HUES64 (cell line): ENCODE data around the gene CHST11.

Source experiments
- H3K27ac ChIP-seq: 2 replicates; pipeline ENCODE4 v1.7.0; 2013; ENCODE audit warnings: low read depth, low read length, inconsistent platforms
- H3K27me3 ChIP-seq: 2 replicates; pipeline ENCODE4 v1.6.1; 2013; ENCODE audit warnings: mild to moderate bottlenecking, low read length; ENCODE audit not compliant: insufficient read depth
- H3K36me3 ChIP-seq: 2 replicates; pipeline ENCODE4 v1.6.1; 2013; ENCODE audit warnings: mild to moderate bottlenecking, low read length; ENCODE audit not compliant: insufficient read depth
- H3K4me1 ChIP-seq: 2 replicates; pipeline ENCODE4 v1.6.1; 2013; ENCODE audit warnings: mild to moderate bottlenecking, low read length, moderate library complexity; ENCODE audit not compliant: insufficient read depth
- H3K4me3 ChIP-seq: 2 replicates; pipeline ENCODE4 v1.5.1; 2013; ENCODE audit warnings: mild to moderate bottlenecking, low read length, moderate library complexity
- H3K9ac ChIP-seq: 2 replicates; pipeline ENCODE4 v1.6.1; 2013; ENCODE audit warnings: mild to moderate bottlenecking, low read depth, low read length
- H3K9me3 ChIP-seq: 2 replicates; pipeline ENCODE4 v1.6.1; 2013; ENCODE audit warnings: low read depth, low read length; ENCODE audit not compliant: insufficient read depth
- WGBS: fragments of 150-250, 120-280 bp; methylation state at CpG from one replicate; pipeline ENCODE4 v1.1.7; 2013; ENCODE audit warnings: missing lambda C conversion rate; 5-methylcytosine and 5-hydroxymethylcytosine counted together

The CHST11 gene

GRCh38 chr12:104768033-104768432 is 311.3 kb downstream of the CHST11 start:
- H3K9ac ChIP-seq: no peak overlapping the region
- H3K4me1 ChIP-seq: peaks cover 19% of the 10 kb centered on the region; the same call in 1 of the 2 replicates
- peaks cover 14% of the 10 kb centered on the region for H3K9me3 ChIP-seq
- H3K27ac ChIP-seq: no peak overlapping the region
- no peak overlapping the region for H3K4me3 ChIP-seq
- no peaks in the 10 kb centered on the region for H3K36me3 ChIP-seq
- no peaks in the 10 kb centered on the region for H3K27me3 ChIP-seq

- Histone ChIP-seq H3K9ac (no peak overlapping the region), H3K4me3 (no peak overlapping the region), H3K4me1 (peaks cover 19% of the 10 kb centered on the region; the same call in 1 of the 2 replicates), H3K27ac (no peak overlapping the region; the same call in 1 of the 2 replicates), H3K9me3 (peaks cover 19% of the 10 kb centered on the region), H3K27me3 (no peaks in the 10 kb centered on the region), H3K36me3 (no peaks in the 10 kb centered on the region)
- WGBS: 45% methylated on average over 6 of the region's 6 CpGs
Observed at GRCh38 chr12:104769144-104769561, 312.4 kb downstream of the CHST11 start.

DNA sequence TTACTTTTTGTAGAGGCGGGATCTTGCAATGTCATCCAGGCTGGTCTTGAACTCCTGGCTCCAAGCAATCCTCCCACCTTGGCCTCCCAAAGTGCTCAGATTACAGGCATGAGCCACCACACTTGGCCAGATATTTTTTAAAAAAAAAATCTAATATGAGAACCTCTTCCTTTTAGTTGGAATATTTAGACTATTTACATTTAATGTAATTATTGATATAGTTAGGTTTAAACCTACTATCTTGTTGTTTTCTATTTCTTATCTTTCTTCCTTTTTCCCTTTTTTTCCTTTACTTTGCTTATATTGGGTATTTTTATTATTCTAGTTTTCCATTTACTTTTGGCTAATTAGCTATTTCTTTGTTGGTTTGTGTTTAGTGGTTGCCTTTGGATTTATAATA is 315.6 kb downstream of the CHST11 start:
- no peak overlapping the region for H3K9ac ChIP-seq
- H3K9me3 ChIP-seq: peaks cover 19% of the 10 kb centered on the region
- 100% methylated on average over 1 of the region's 1 CpG for WGBS
- no peak overlapping the region for H3K27ac ChIP-seq
- no peaks in the 10 kb centered on the region for H3K27me3 ChIP-seq
- no peak overlapping the region for H3K4me3 ChIP-seq
- H3K4me1 ChIP-seq: peaks cover 19% of the 10 kb centered on the region; the same call in 1 of the 2 replicates
- no peaks in the 10 kb centered on the region for H3K36me3 ChIP-seq

DNA sequence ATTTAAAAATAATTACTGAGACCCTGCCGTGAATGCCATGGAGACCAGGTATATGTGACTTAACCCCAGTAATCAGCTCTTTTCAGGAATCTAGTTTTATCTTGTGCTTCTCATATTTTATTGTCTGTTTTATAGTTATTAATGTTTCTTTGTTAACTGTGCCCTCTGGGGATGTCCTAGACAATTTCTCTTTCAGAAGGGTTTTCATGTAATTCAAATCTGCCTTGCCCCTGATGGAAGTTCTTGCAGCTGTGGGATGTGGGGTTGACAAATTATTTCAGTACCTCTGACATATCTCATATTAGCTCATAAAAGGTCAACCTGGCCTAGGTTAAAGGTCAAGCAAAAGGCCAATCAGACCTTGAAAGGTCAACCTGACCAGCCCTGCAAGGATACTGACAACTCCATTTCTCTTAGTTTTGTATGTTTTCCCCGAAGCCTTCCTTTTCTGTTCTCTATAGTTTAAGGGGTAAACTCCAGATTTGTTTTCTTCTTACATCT is 319.0 kb downstream of the CHST11 start:
- Histone ChIP-seq H3K4me3 (no peak overlapping the region), H3K4me1 (no peaks in the 10 kb centered on the region), H3K27me3 (no peaks in the 10 kb centered on the region), H3K27ac (no peak overlapping the region), H3K9me3 (peaks cover 24% of the 10 kb centered on the region), H3K36me3 (no peaks in the 10 kb centered on the region), H3K9ac (no peak overlapping the region)
- WGBS: 94% methylated on average over 2 of the region's 2 CpGs

DNA sequence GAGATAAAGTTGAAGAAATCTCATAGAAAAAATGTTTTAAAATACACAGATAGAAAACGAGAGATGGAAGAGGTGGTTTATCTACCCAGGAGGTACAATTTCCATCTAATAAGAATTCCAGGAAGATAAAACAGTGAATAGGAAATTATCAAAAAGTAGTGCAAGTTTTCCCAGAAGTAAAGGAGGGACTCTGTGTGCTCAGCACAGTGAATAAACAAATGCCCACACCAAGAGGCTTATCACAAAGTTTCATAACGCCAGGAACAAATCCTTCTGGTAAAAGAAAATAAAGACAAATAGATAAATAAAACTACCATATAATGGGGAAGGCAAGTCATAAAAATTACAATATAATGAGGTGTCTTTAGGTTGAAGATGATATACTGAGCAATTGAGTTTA is 322.4 kb downstream of the CHST11 start:
- no peaks in the 10 kb centered on the region for H3K4me1 ChIP-seq
- 100% methylated on average over 1 of the region's 2 CpGs for WGBS
- H3K4me3 ChIP-seq: no peak overlapping the region
- no peak overlapping the region for H3K9ac ChIP-seq
- peaks cover 11% of the 10 kb centered on the region for H3K9me3 ChIP-seq
- no peak overlapping the region for H3K27ac ChIP-seq
- no peaks in the 10 kb centered on the region for H3K36me3 ChIP-seq
- H3K27me3 ChIP-seq: no peaks in the 10 kb centered on the region

DNA sequence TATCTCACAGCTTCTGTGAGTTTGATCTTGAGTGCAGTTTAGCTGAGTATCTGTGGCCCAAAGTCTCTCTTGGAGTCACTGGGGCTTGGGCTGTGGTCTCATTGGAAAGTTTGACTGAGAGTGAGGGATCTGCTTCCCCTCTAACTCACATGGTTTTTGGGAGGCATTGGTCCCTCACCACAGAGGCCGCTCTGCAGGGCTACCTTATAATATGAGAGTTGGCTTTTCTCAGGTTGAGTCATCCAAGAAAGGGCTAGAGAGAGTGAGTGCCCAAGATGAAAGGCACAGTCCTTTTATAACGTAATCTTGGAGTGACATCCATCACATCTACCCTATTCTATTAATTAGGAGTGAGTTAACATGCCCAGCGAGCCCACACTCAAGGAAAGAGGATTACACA is 325.5 kb downstream of the CHST11 start:
- Histone ChIP-seq H3K36me3 (no peaks in the 10 kb centered on the region), H3K4me1 (no peaks in the 10 kb centered on the region), H3K27me3 (no peaks in the 10 kb centered on the region), H3K9ac (no peak overlapping the region), H3K9me3 (peaks cover 11% of the 10 kb centered on the region), H3K27ac (no peak overlapping the region), H3K4me3 (no peak overlapping the region)
- 93% methylated on average over 2 of the region's 3 CpGs for WGBS

GRCh38 chr12:104784592-104784991 is 327.8 kb downstream of the CHST11 start:
- H3K9me3 ChIP-seq: peaks cover 11% of the 10 kb centered on the region
- H3K27ac ChIP-seq: no peak overlapping the region
- H3K36me3 ChIP-seq: no peaks in the 10 kb centered on the region
- WGBS: 40% methylated on average over 1 of the region's 1 CpG
- no peak overlapping the region for H3K4me3 ChIP-seq
- peaks cover 5% of the 10 kb centered on the region for H3K4me1 ChIP-seq
- H3K27me3 ChIP-seq: no peaks in the 10 kb centered on the region
- no peak overlapping the region for H3K9ac ChIP-seq

DNA sequence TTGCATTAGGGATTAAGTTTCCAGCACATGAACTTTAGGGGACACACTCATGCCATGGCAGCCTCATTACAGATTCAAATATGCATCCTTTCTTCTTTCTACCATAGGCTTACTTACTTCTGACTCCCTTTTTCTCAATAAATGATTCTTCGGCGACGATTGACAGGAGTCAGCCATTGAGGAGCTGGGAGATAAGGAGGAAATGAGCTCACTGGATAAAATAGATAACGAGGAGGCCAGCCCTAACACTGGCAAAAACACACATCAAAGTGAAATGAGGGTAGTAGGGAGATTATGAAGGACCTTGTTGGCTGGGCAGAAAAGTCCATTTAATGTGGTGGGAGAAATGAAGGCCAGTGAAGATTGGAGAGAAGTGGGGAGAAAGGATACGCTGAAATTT is 329.1 kb downstream of the CHST11 start:
- no peak overlapping the region for H3K4me3 ChIP-seq
- 92% methylated on average over 5 of the region's 5 CpGs for WGBS
- no peaks in the 10 kb centered on the region for H3K27me3 ChIP-seq
- no peak overlapping the region for H3K27ac ChIP-seq
- H3K9me3 ChIP-seq: peaks cover 5% of the 10 kb centered on the region
- no peaks in the 10 kb centered on the region for H3K36me3 ChIP-seq
- no peak overlapping the region for H3K9ac ChIP-seq
- peaks cover 5% of the 10 kb centered on the region for H3K4me1 ChIP-seq

GRCh38 chr12:104786352-104786751 is 329.6 kb downstream of the CHST11 start:
- H3K9me3 ChIP-seq: 0 out of 2 replicates have a peak, but pooled peaks cover under 1% of the 10 kb centered on the region
- 91% methylated on average over 5 of the region's 5 CpGs for WGBS
- H3K27ac ChIP-seq: no peak overlapping the region

DNA sequence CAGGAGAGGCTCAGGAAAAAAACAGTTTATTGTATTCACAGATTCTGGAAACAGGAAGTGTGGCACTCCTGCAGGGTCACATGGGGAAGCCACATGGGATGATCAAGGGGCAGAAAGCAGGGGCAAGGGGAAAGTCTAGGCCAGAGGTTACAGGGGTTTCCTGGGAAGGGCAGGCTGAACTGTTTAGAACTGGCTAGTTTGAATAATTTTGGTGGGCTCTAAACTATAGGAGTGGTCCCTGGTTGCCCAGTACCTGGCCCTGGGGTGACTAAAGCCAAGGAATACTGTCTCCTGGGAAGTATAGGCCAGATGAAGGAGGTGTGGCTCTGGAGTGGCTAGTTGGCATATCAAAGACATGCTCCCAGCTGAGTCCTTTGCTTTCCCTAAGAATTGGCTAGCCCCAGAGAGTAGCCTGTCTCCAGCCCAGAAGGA is 332.1 kb downstream of the CHST11 start:
- Histone ChIP-seq H3K4me1 (peaks cover 5% of the 10 kb centered on the region), H3K27me3 (no peaks in the 10 kb centered on the region), H3K27ac (0 out of 2 replicates have a peak overlapping the region, but pooled peaks have one; percentile 5), H3K36me3 (no peaks in the 10 kb centered on the region), H3K9ac (no peak overlapping the region), H3K9me3 (no peaks in the 10 kb centered on the region), H3K4me3 (no peak overlapping the region)

More at GRCh38 chr12:104786352-104786751, 329.6 kb downstream of the CHST11 start:
- Histone ChIP-seq H3K27me3 (no peaks in the 10 kb centered on the region), H3K9ac (no peak overlapping the region), H3K4me1 (peaks cover 5% of the 10 kb centered on the region), H3K36me3 (no peaks in the 10 kb centered on the region), H3K4me3 (no peak overlapping the region)

- no peak overlapping the region for H3K27ac ChIP-seq
- peak overlapping the region; percentile 25; the same call in 1 of the 2 replicates for H3K4me3 ChIP-seq
- 45% methylated on average over 19 of the region's 19 CpGs for WGBS
- H3K4me1 ChIP-seq: peaks cover 5% of the 10 kb centered on the region
- no peaks in the 10 kb centered on the region for H3K36me3 ChIP-seq
- H3K9ac ChIP-seq: no peak overlapping the region
- H3K27me3 ChIP-seq: no peaks in the 10 kb centered on the region
- H3K9me3 ChIP-seq: no peaks in the 10 kb centered on the region
Observed at GRCh38 chr12:104790296-104791125, 333.8 kb downstream of the CHST11 start.
